Measurements from ENCODE around the gene LIFR. TPM values are rescaled to one million over a fixed set of nuclear protein-coding genes. Genes with fewer than 3 reads are reported as not detected.
"Not testable (repeated sequence)": the region's sequence is repeated elsewhere in the genome, so short reads cannot be mapped to it uniquely, and the experiment has no call there.

The LIFR gene
- total RNA-seq (100 to 1,000 TPM; 122 to 179 TPM), polyA plus RNA-seq (ENCODE audit: insufficient read length in 2 of 2) (10 to 100 TPM; 39.8 to 68.2 TPM)
- long read RNA-seq, donor 1, full-length matches to known transcripts, result 5 of 5 reads
- long read RNA-seq, donor 1, partial matches to known transcripts, result 0 of 5 reads
- long read RNA-seq, donor 1, other reads (novel, unspliced or antisense), result 0 of 5 reads
- long read RNA-seq, donor 2, full-length matches to known transcripts, result 2 of 2 reads
- long read RNA-seq, donor 2, partial matches to known transcripts, result 0 of 2 reads
- long read RNA-seq, donor 2, other reads (novel, unspliced or antisense), result 0 of 2 reads
- long read RNA-seq, donor 3, full-length matches to known transcripts, result 5 of 10 reads
- long read RNA-seq, donor 3, partial matches to known transcripts, result 5 of 10 reads
- long read RNA-seq, donor 3, other reads (novel, unspliced or antisense), result 0 of 10 reads
- long read RNA-seq, donor 4, result 0 reads

- peak in 5 of 6 donors; percentile 74 to 95 (median 80) for DNase-seq (ENCODE audit: low read depth in 4 of 6, low spot score in 6 of 6)
- peak within 1 kb of the TSS; percentile 96 for H3K4me3 ChIP-seq (ENCODE audit: low read depth, low read length)
- H3K27me3 ChIP-seq (ENCODE audit: control insufficient read depth, insufficient read depth, low read length), result no peaks in the 10 kb centered on the region
- no peaks in the 10 kb centered on the region for H3K36me3 ChIP-seq (ENCODE audit: control insufficient read depth, insufficient read depth, low read length)
- no peaks in the 10 kb centered on the region for H3K9me3 ChIP-seq (ENCODE audit: control insufficient read depth, insufficient read depth, low read length)
- WGBS (ENCODE audit: insufficient coverage), result under 1% methylated on average over 86 of the region's 88 CpGs
- peaks cover 4% of the 10 kb centered on the region for H3K4me1 ChIP-seq (ENCODE audit: control insufficient read depth, insufficient read depth, low read length)
- H3K27ac ChIP-seq (ENCODE audit: low read depth, low read length), result peak within 1 kb of the TSS; percentile 99
Observed at GRCh38 chr5:38556599-38557307, at the start of gene LIFR. Gene LIFR, minus strand, starts transcription at chr5:38556646. Its CDS starts 25,999 bp downstream, at chr5:38530647.

- Histone ChIP-seq H3K27ac (ENCODE audit: low read depth, low read length) (no peak overlapping the region), H3K4me3 (ENCODE audit: low read depth, low read length) (no peak overlapping the region), H3K9me3 (ENCODE audit: control insufficient read depth, insufficient read depth, low read length) (no peaks in the 10 kb centered on the region), H3K27me3 (ENCODE audit: control insufficient read depth, insufficient read depth, low read length) (no peaks in the 10 kb centered on the region), H3K4me1 (ENCODE audit: control insufficient read depth, insufficient read depth, low read length) (no peaks in the 10 kb centered on the region), H3K36me3 (ENCODE audit: control insufficient read depth, insufficient read depth, low read length) (no peaks in the 10 kb centered on the region)
- DNase-seq (ENCODE audit: low read depth in 4 of 6, low spot score in 6 of 6), result no peak
- no CpG with 5 or more reads among the region's 7 CpGs for WGBS (ENCODE audit: insufficient coverage)
Observed at GRCh38 chr5:38605610-38606009, 49.2 kb upstream of the LIFR start.

GRCh38 chr5:38603691-38604090 lies 47.2 kb upstream of the LIFR start:
- no peak for DNase-seq (ENCODE audit: low read depth in 4 of 6, low spot score in 6 of 6)
- 94% methylated on average over 3 of the region's 3 CpGs for WGBS (ENCODE audit: insufficient coverage)
- Histone ChIP-seq H3K4me3 (ENCODE audit: low read depth, low read length) (no peak overlapping the region), H3K27ac (ENCODE audit: low read depth, low read length) (no peak overlapping the region), H3K9me3 (ENCODE audit: control insufficient read depth, insufficient read depth, low read length) (no peaks in the 10 kb centered on the region), H3K27me3 (ENCODE audit: control insufficient read depth, insufficient read depth, low read length) (no peaks in the 10 kb centered on the region), H3K36me3 (ENCODE audit: control insufficient read depth, insufficient read depth, low read length) (no peaks in the 10 kb centered on the region), H3K4me1 (ENCODE audit: control insufficient read depth, insufficient read depth, low read length) (no peaks in the 10 kb centered on the region)

GRCh38 chr5:38602641-38603040 lies 46.2 kb upstream of the LIFR start:
- Histone ChIP-seq H3K27me3 (ENCODE audit: control insufficient read depth, insufficient read depth, low read length) (no peaks in the 10 kb centered on the region), H3K36me3 (ENCODE audit: control insufficient read depth, insufficient read depth, low read length) (no peaks in the 10 kb centered on the region), H3K4me3 (ENCODE audit: low read depth, low read length) (no peak overlapping the region), H3K27ac (ENCODE audit: low read depth, low read length) (no peak overlapping the region), H3K9me3 (ENCODE audit: control insufficient read depth, insufficient read depth, low read length) (no peaks in the 10 kb centered on the region), H3K4me1 (ENCODE audit: control insufficient read depth, insufficient read depth, low read length) (no peaks in the 10 kb centered on the region)
- WGBS (ENCODE audit: insufficient coverage), result 88% methylated on average over 4 of the region's 5 CpGs
- DNase-seq (ENCODE audit: low read depth in 4 of 6, low spot score in 6 of 6), result no peak

- 100% methylated on average over 2 of the region's 4 CpGs for WGBS (ENCODE audit: insufficient coverage)
- Histone ChIP-seq H3K9me3 (ENCODE audit: control insufficient read depth, insufficient read depth, low read length) (no peaks in the 10 kb centered on the region), H3K27me3 (ENCODE audit: control insufficient read depth, insufficient read depth, low read length) (no peaks in the 10 kb centered on the region), H3K27ac (ENCODE audit: low read depth, low read length) (no peak overlapping the region), H3K4me1 (ENCODE audit: control insufficient read depth, insufficient read depth, low read length) (no peaks in the 10 kb centered on the region), H3K36me3 (ENCODE audit: control insufficient read depth, insufficient read depth, low read length) (no peaks in the 10 kb centered on the region), H3K4me3 (ENCODE audit: low read depth, low read length) (no peak overlapping the region)
- no peak for DNase-seq (ENCODE audit: low read depth in 4 of 6, low spot score in 6 of 6)
Observed at GRCh38 chr5:38601863-38602298, 45.4 kb upstream of the LIFR start.

- no peaks in the 10 kb centered on the region for H3K4me1 ChIP-seq (ENCODE audit: control insufficient read depth, insufficient read depth, low read length)
- no peaks in the 10 kb centered on the region for H3K9me3 ChIP-seq (ENCODE audit: control insufficient read depth, insufficient read depth, low read length)
- DNase-seq (ENCODE audit: low read depth in 4 of 6, low spot score in 6 of 6), result no peak
- no peaks in the 10 kb centered on the region for H3K36me3 ChIP-seq (ENCODE audit: control insufficient read depth, insufficient read depth, low read length)
- no peaks in the 10 kb centered on the region for H3K27me3 ChIP-seq (ENCODE audit: control insufficient read depth, insufficient read depth, low read length)
- 95% methylated on average over 3 of the region's 5 CpGs for WGBS (ENCODE audit: insufficient coverage)
- no peak overlapping the region for H3K4me3 ChIP-seq (ENCODE audit: low read depth, low read length)
- no peak overlapping the region for H3K27ac ChIP-seq (ENCODE audit: low read depth, low read length)
Observed at GRCh38 chr5:38601133-38601862, 44.9 kb upstream of the LIFR start.

- Histone ChIP-seq H3K36me3 (ENCODE audit: control insufficient read depth, insufficient read depth, low read length) (no peaks in the 10 kb centered on the region), H3K4me1 (ENCODE audit: control insufficient read depth, insufficient read depth, low read length) (no peaks in the 10 kb centered on the region), H3K27ac (ENCODE audit: low read depth, low read length) (no peak overlapping the region), H3K9me3 (ENCODE audit: control insufficient read depth, insufficient read depth, low read length) (no peaks in the 10 kb centered on the region), H3K27me3 (ENCODE audit: control insufficient read depth, insufficient read depth, low read length) (no peaks in the 10 kb centered on the region), H3K4me3 (ENCODE audit: low read depth, low read length) (no peak overlapping the region)
- DNase-seq (ENCODE audit: low read depth in 4 of 6, low spot score in 6 of 6), result no peak
- 94% methylated on average over 3 of the region's 3 CpGs for WGBS (ENCODE audit: insufficient coverage)
Observed at GRCh38 chr5:38600329-38601045, 44.0 kb upstream of the LIFR start.

GRCh38 chr5:38599751-38600150 lies 43.3 kb upstream of the LIFR start:
- not testable (repeated sequence) for H3K9me3 ChIP-seq (ENCODE audit: control insufficient read depth, insufficient read depth, low read length); H3K27ac ChIP-seq (ENCODE audit: low read depth, low read length); DNase-seq (ENCODE audit: low read depth in 4 of 6, low spot score in 6 of 6); H3K27me3 ChIP-seq (ENCODE audit: control insufficient read depth, insufficient read depth, low read length); H3K36me3 ChIP-seq (ENCODE audit: control insufficient read depth, insufficient read depth, low read length); H3K4me3 ChIP-seq (ENCODE audit: low read depth, low read length); H3K4me1 ChIP-seq (ENCODE audit: control insufficient read depth, insufficient read depth, low read length)

- no peaks in the 10 kb centered on the region for H3K27me3 ChIP-seq (ENCODE audit: control insufficient read depth, insufficient read depth, low read length)
- H3K9me3 ChIP-seq (ENCODE audit: control insufficient read depth, insufficient read depth, low read length), result no peaks in the 10 kb centered on the region
- DNase-seq (ENCODE audit: low read depth in 4 of 6, low spot score in 6 of 6), result no peak
- H3K4me1 ChIP-seq (ENCODE audit: control insufficient read depth, insufficient read depth, low read length), result no peaks in the 10 kb centered on the region
- no peak overlapping the region for H3K4me3 ChIP-seq (ENCODE audit: low read depth, low read length)
- 100% methylated on average over 1 of the region's 2 CpGs for WGBS (ENCODE audit: insufficient coverage)
- H3K36me3 ChIP-seq (ENCODE audit: control insufficient read depth, insufficient read depth, low read length), result no peaks in the 10 kb centered on the region
- no peak overlapping the region for H3K27ac ChIP-seq (ENCODE audit: low read depth, low read length)
Observed at GRCh38 chr5:38598994-38599617, 42.7 kb upstream of the LIFR start.
